ENCODE data around the gene GPATCH8. TPM values are rescaled to one million over a fixed set of nuclear protein-coding genes. Genes with fewer than 3 reads are reported as not detected.

Gene GPATCH8
- polyA plus RNA-seq, 3 donors, result 8.8 to 15.9 (median 14.9) TPM

GRCh38 chr17:44386182-44386525 is 117.1 kb downstream of the GPATCH8 start:
- TF ChIP-seq CTCF (IDR thresholded peaks at IDR 0.05), result no peak

GRCh38 chr17:44385287-44386181 is 117.7 kb downstream of the GPATCH8 start:
- Mint-ChIP-seq H3K36me3 (peaks cover 0 to 4% of the 10 kb centered on the region in 2 donors), H3K4me1 (peaks cover 32% of the 10 kb centered on the region), H3K9me3 (peaks cover 0 to 2% (median 0%) of the 10 kb centered on the region in 7 donors), H3K27me3 (ENCODE audit: low read depth in 3 of 3) (peaks cover 35 to 48% (median 41%) of the 10 kb centered on the region in 3 donors), H3K4me3 (peak overlapping the region; percentile 81 to 90), H3K27ac (peak overlapping the region in 1 of 7 donors; percentile 19)
- TF ChIP-seq CTCF (IDR thresholded peaks at IDR 0.05), result peak; percentile 7
- Histone ChIP-seq H2AFZ (ENCODE audit: insufficient read depth, low read depth, low read length, poor library complexity, severe bottlenecking) (peak overlapping the region; percentile 90), H3K36me3 (replicated peaks in 1 of 2; ENCODE audit: control insufficient read depth in 1 of 2, insufficient read depth in 2 of 2, low read length in 2 of 2) (no peaks in the 10 kb centered on the region), H3K9ac (ENCODE audit: insufficient read depth, low read length, poor library complexity, severe bottlenecking) (peak overlapping the region; percentile 46), H3K9me3 (replicated peaks in 1 of 2; ENCODE audit: control insufficient read depth in 1 of 2, insufficient read depth in 1 of 2, low read length in 2 of 2) (no peaks in the 10 kb centered on the region), H3K4me2 (replicated peaks; ENCODE audit: extremely low read depth, low read length, poor library complexity, severe bottlenecking) (peak overlapping the region; percentile 93), H3K27ac (ENCODE audit: low read depth in 1 of 2, low read length in 2 of 2) (no peak overlapping the region), H3K4me1 (ENCODE audit: control insufficient read depth in 1 of 2, insufficient read depth in 2 of 2, low read length in 2 of 2) (peaks cover 26 to 29% of the 10 kb centered on the region in 2 donors), H3K27me3 (ENCODE audit: control insufficient read depth in 2 of 2, insufficient read depth in 2 of 2, low read length in 2 of 2) (peaks cover 3 to 35% of the 10 kb centered on the region in 2 donors), H4K20me1 (ENCODE audit: insufficient read depth, low read length) (no peaks in the 10 kb centered on the region), H3K4me3 (replicated peaks in 1 of 3; ENCODE audit: low read depth in 2 of 3, low read length in 3 of 3) (peak overlapping the region; percentile 45 to 82 (median 47)), H3K79me2 (ENCODE audit: insufficient read depth, low read length) (no peaks in the 10 kb centered on the region)
- peak; percentile 67 to 72 (median 70) for DNase-seq
- WGBS (ENCODE audit: insufficient coverage), result 11% methylated on average over 61 of the region's 68 CpGs
- intact Hi-C loops (cut with micrococcal nuclease), result no loop called here

More at GRCh38 chr17:44386182-44386525, 117.1 kb downstream of the GPATCH8 start:
- Histone ChIP-seq H3K36me3 (replicated peaks in 1 of 2; ENCODE audit: control insufficient read depth in 1 of 2, insufficient read depth in 2 of 2, low read length in 2 of 2) (no peaks in the 10 kb centered on the region), H3K9me3 (replicated peaks in 1 of 2; ENCODE audit: control insufficient read depth in 1 of 2, insufficient read depth in 1 of 2, low read length in 2 of 2) (no peaks in the 10 kb centered on the region), H4K20me1 (ENCODE audit: insufficient read depth, low read length) (no peaks in the 10 kb centered on the region), H3K79me2 (ENCODE audit: insufficient read depth, low read length) (no peaks in the 10 kb centered on the region), H3K27me3 (ENCODE audit: control insufficient read depth in 2 of 2, insufficient read depth in 2 of 2, low read length in 2 of 2) (peaks cover 3 to 35% of the 10 kb centered on the region in 2 donors), H3K4me2 (replicated peaks; ENCODE audit: extremely low read depth, low read length, poor library complexity, severe bottlenecking) (peak overlapping the region; percentile 93), H3K4me3 (replicated peaks in 1 of 3; ENCODE audit: low read depth in 2 of 3, low read length in 3 of 3) (peak overlapping the region in 1 of 3 experiments; percentile 82), H3K9ac (ENCODE audit: insufficient read depth, low read length, poor library complexity, severe bottlenecking) (no peak overlapping the region), H3K4me1 (ENCODE audit: control insufficient read depth in 1 of 2, insufficient read depth in 2 of 2, low read length in 2 of 2) (peaks cover 26 to 29% of the 10 kb centered on the region in 2 donors), H2AFZ (ENCODE audit: insufficient read depth, low read depth, low read length, poor library complexity, severe bottlenecking) (peak overlapping the region; percentile 90), H3K27ac (ENCODE audit: low read depth in 1 of 2, low read length in 2 of 2) (no peak overlapping the region)
- DNase-seq, result no peak
- Mint-ChIP-seq H3K36me3 (peaks cover 0 to 4% of the 10 kb centered on the region in 2 donors), H3K9me3 (peaks cover 0 to 2% (median 0%) of the 10 kb centered on the region in 7 donors), H3K27me3 (ENCODE audit: low read depth in 3 of 3) (peaks cover 35 to 48% (median 41%) of the 10 kb centered on the region in 3 donors), H3K27ac (peak overlapping the region in 1 of 7 donors; percentile 80), H3K4me1 (peaks cover 33% of the 10 kb centered on the region), H3K4me3 (peak overlapping the region; percentile 81 to 90)
- intact Hi-C loops (cut with micrococcal nuclease), result no loop called here
- 33% methylated on average over 4 of the region's 10 CpGs for WGBS (ENCODE audit: insufficient coverage)
